ENCODE results near the gene WNT5B. TPM values are rescaled to one million over a fixed set of nuclear protein-coding genes. Genes with fewer than 3 reads are reported as not detected.
A peak's percentile ranks its signal among the peaks of the same experiment; 100 is the strongest.

The WNT5B gene
- total RNA-seq, 1 experiment from 2014 or later = 58.7 TPM

GRCh38 chr12:1630133-1630826 is 1.2 kb downstream of the WNT5B start:
- DNase-seq (ENCODE audit: low read depth) = no peak

- DNase-seq (ENCODE audit: low read depth) = no peak
Measured at GRCh38 chr12:1630827-1631591, 2.0 kb downstream of the WNT5B start.

- DNase-seq (ENCODE audit: low read depth) = no peak
Measured at GRCh38 chr12:1632702-1633101, 3.7 kb downstream of the WNT5B start.

GRCh38 chr12:1633459-1633858 is 4.4 kb downstream of the WNT5B start:
- no peak for DNase-seq (ENCODE audit: low read depth)

- DNase-seq (ENCODE audit: low read depth) = no peak
Measured at GRCh38 chr12:1634149-1634548, 5.1 kb downstream of the WNT5B start.

- peak; percentile 68 for DNase-seq (ENCODE audit: low read depth)
Measured at GRCh38 chr12:1634590-1635191, 5.7 kb downstream of the WNT5B start.

GRCh38 chr12:1635301-1636095 is 6.5 kb downstream of the WNT5B start:
- DNase-seq (ENCODE audit: low read depth) = no peak

GRCh38 chr12:1638203-1638602 is 9.2 kb downstream of the WNT5B start:
- no peak for DNase-seq (ENCODE audit: low read depth)

- no peak for DNase-seq (ENCODE audit: low read depth)
Measured at GRCh38 chr12:1639538-1639937, 10.5 kb downstream of the WNT5B start.

- no peak for DNase-seq (ENCODE audit: low read depth)
Measured at GRCh38 chr12:1640328-1641234, 11.6 kb downstream of the WNT5B start.

GRCh38 chr12:1642513-1642912 is 13.5 kb downstream of the WNT5B start:
- DNase-seq (ENCODE audit: low read depth) = no peak

GRCh38 chr12:1643043-1643442 is 14.0 kb downstream of the WNT5B start:
- DNase-seq (ENCODE audit: low read depth) = no peak

- no peak for DNase-seq (ENCODE audit: low read depth)
Measured at GRCh38 chr12:1643905-1644533, 15.0 kb downstream of the WNT5B start.

- DNase-seq (ENCODE audit: low read depth) = peak; percentile 44
Measured at GRCh38 chr12:1644534-1645438, 15.8 kb downstream of the WNT5B start.

- DNase-seq (ENCODE audit: low read depth) = no peak
Measured at GRCh38 chr12:1645819-1646218, 16.8 kb downstream of the WNT5B start.

GRCh38 chr12:1646569-1647284 is 17.7 kb downstream of the WNT5B start:
- DNase-seq (ENCODE audit: low read depth) = no peak

- no peak for DNase-seq (ENCODE audit: low read depth)
Measured at GRCh38 chr12:1647285-1647669, 18.2 kb downstream of the WNT5B start.

- DNase-seq (ENCODE audit: low read depth) = no peak
Measured at GRCh38 chr12:1650260-1650977, 21.4 kb downstream of the WNT5B start.

Measured in Daoy (cell line).